Upper lobe of left lung (tissue), 4 donors: ENCODE measurements around the gene DEFB128.

Experiments
- EP300 ChIP-seq, 4 donors: sonication (generic); formaldehyde crosslinking; IDR thresholded peaks; one replicate each; pipeline ENCODE4 v1.5.1; 2017; ENCODE audit warnings: antibody characterized with exemption in 4 of 4, control low read depth in 2 of 4
- POLR2A ChIP-seq, 4 donors: fragments of 450-650 bp; IDR thresholded peaks; one replicate each; pipeline ENCODE4 v1.5.1; 2016 to 2017; ENCODE audit warnings: antibody characterized with exemption in 4 of 4, mild to moderate bottlenecking in 2 of 4
- POLR2AphosphoS5 ChIP-seq, 2 donors: sonication (generic); formaldehyde crosslinking; IDR thresholded peaks; one replicate each; pipeline ENCODE4 v1.5.1; 2017; ENCODE audit warnings: antibody characterized with exemption in 2 of 2
- TF ChIP-seq, protein P1 (sequence below), 6 experiments: fragments of 450-650 bp in 4 of 6; fragments of 200-600 bp in 2 of 6; sonication (generic) in 2 of 6; IDR thresholded peaks; one replicate each; pipeline ENCODE4 v1.5.1; 2016 to 2019; ENCODE audit warnings: antibody characterized with exemption in 6 of 6

DNA sequence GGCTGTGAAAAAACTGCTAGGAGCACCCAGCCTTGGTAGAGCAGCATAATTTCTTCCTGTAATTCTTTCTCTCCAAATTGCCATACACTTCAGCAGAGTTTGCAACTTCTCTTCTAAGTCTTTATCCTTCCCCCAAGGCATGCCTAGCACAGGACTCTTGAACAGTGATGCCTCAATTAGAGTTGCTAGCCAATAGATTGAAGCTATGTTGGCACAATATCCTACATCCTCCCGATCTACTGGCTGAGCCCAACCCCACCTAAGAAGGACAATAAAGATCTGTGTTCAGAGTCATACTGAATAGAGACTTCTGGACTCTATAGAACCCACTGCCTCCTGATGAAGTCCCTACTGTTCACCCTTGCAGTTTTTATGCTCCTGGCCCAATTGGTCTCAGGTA lies 47.2 kb downstream of the DEFB128 start, which contains the start of gene DEFB126:
- TF ChIP-seq, protein P1, sequence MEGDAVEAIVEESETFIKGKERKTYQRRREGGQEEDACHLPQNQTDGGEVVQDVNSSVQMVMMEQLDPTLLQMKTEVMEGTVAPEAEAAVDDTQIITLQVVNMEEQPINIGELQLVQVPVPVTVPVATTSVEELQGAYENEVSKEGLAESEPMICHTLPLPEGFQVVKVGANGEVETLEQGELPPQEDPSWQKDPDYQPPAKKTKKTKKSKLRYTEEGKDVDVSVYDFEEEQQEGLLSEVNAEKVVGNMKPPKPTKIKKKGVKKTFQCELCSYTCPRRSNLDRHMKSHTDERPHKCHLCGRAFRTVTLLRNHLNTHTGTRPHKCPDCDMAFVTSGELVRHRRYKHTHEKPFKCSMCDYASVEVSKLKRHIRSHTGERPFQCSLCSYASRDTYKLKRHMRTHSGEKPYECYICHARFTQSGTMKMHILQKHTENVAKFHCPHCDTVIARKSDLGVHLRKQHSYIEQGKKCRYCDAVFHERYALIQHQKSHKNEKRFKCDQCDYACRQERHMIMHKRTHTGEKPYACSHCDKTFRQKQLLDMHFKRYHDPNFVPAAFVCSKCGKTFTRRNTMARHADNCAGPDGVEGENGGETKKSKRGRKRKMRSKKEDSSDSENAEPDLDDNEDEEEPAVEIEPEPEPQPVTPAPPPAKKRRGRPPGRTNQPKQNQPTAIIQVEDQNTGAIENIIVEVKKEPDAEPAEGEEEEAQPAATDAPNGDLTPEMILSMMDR (IDR thresholded peaks at IDR 0.05) = no peak
- TF ChIP-seq EP300 (IDR thresholded peaks at IDR 0.05) (no peak), POLR2A (IDR thresholded peaks at IDR 0.05) (no peak), POLR2AphosphoS5 (IDR thresholded peaks at IDR 0.05) (no peak)
